NT2/D1 (cell line): Measurements from ENCODE around the gene JPT1.

Experiments
- SUZ12 ChIP-seq: IDR thresholded peaks from 2 replicates; pipeline ENCODE4 v1.6.1; 2011; ENCODE audit not compliant: insufficient read length, insufficient read depth; ENCODE audit errors: extremely low read depth
- YY1 ChIP-seq: IDR thresholded peaks from 2 replicates; pipeline ENCODE4 v1.6.1; 2011; ENCODE audit not compliant: insufficient read length, insufficient read depth
- ZNF274 ChIP-seq: IDR thresholded peaks from 2 replicates; pipeline ENCODE4 v1.6.1; 2011; ENCODE audit warnings: mild to moderate bottlenecking, low read depth, low read length

- TF ChIP-seq ZNF274 (no peak), YY1 (no peak), SUZ12 (no peak)
Observed at GRCh38 chr17:75098861-75099260, 55.5 kb downstream of the JPT1 start.
